Stimulated activated CD4-positive, alpha-beta T cell treated with anti-CD3 and anti-CD28 coated beads, Interleukin-2, amount 100 ng/mL, for 24 hours (primary cell): ENCODE data around the gene WDFY1.

Source experiments
- DNase-seq, 2 donors: peaks; one replicate each; pipeline ENCODE4 v3.0.0-alpha.2; 2020

WDFY1 gene

GRCh38 chr2:223928113-223929006 is 16.8 kb downstream of the WDFY1 start:
- DNase-seq, result no peak

- no peak for DNase-seq
Measured at GRCh38 chr2:223925106-223925505, 20.0 kb downstream of the WDFY1 start.

GRCh38 chr2:223923976-223924375 is 21.2 kb downstream of the WDFY1 start:
- no peak for DNase-seq

DNA sequence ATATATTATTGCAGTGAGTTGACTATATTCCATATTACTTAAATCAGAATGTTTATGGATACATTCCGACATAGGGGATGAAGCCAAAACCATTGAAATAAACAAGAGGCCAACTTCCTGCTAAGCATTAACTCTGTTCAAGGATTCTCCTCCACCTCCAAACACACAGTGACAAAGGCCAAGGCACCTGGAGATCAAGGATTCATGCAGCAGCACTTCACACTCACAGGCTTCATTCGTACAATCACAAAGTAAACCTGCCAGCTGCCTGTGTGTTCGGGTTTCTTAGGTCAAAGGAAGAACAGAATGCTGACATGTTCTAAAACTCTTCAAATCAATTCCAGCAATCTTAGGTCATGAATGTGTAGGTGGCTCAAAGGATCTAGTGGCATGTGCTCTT is 22.8 kb downstream of the WDFY1 start:
- no peak for DNase-seq

DNA sequence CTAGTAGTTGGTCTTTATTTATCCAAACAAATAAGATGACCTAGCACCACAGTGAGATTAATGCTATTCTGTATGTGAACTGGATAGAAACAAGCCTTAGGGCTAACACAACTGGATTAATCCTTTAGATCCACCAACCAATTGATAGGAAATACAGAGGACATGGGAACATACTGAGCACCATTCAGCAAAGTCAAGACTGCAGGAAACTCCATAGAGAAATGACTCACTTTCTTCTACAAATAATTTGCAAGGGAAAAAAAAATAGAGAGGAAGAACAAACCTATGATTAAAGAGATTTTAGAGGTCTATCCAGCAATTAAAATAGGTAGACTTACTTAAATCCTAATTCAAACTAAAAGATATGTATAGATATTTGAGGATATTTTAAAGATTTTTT is 23.9 kb downstream of the WDFY1 start:
- no peak for DNase-seq

DNA sequence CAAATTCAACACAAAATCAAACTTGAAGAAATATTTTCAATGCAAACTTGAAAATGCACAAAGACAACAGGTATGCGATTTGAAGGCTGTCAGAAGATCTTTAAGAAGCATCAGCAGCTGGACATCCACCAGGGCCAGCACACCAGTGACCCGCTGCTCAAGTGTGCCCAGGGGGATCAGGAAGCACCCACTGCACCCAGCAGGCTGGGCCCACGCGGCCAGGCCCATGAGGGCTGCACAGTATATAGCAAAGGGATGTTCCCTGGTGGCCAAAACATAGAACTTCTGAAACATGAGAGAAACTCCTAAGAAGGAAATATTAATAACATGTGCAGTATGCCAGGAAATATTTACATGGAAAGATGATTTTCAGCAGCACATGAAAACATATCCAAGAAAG is 25.0 kb downstream of the WDFY1 start:
- no peak for DNase-seq

GRCh38 chr2:223918671-223919134 is 26.4 kb downstream of the WDFY1 start:
- DNase-seq, result no peak

GRCh38 chr2:223916181-223916920 is 28.8 kb downstream of the WDFY1 start:
- DNase-seq, result no peak

DNA sequence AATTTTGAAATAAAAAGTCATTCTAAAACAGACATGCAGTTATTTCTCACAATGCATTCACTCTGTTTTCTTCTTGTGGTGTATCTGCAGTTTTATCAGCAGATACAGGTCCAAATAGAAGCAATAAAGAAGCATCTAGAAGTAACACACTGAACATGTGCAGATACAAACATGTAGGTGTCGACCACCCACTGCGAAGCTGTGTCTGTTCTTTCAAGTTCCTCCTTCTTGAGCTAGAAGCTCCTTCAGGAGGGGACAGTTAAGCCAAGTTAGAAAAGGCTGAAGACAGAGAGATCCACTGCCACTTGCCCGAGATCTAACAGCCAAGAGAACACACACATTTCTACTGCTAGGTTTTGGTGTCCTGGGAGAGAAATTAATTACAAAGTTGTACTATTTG is 30.1 kb downstream of the WDFY1 start:
- DNase-seq, result no peak

- DNase-seq, result no peak
Measured at GRCh38 chr2:223914324-223914723, 30.8 kb downstream of the WDFY1 start.

DNA sequence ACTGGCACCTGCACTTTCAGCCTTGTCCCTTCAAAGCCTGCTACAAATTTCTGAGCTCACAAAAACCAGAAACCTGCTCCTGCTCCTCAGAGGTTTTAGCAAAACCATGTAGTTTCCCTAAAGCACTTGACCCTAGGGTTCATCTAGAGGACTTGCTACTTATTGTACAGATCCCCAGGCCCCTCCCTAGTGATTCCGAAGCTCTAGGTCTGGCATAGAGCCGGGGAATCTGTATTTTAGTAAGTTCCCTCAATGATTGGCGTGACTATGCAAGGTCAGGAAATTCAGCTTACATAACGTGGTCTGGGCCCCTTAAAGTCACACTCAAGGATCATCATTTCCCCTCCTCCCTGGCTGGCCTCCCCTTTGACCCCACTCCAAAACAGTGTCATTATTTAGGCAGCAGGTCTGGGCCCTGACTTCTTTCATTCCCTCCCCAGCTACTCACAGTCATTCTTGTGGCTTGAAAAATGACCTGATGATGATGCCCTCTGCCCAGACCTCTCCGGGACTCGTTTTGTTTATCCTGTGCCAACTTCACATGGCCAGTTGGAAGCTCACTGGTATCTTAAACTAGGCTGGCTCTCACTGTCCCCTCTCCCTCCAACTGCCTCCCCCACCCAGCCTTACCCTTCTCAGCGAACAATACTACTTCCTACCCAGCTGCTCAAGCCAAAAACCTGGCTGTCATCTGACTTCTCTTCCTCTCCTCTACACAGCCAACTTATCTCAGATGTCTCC is 36.0 kb downstream of the WDFY1 start:
- DNase-seq, result no peak

GRCh38 chr2:223908304-223908998 is 36.7 kb downstream of the WDFY1 start:
- no peak for DNase-seq

GRCh38 chr2:223905996-223906395 is 39.1 kb downstream of the WDFY1 start:
- DNase-seq, result no peak

DNA sequence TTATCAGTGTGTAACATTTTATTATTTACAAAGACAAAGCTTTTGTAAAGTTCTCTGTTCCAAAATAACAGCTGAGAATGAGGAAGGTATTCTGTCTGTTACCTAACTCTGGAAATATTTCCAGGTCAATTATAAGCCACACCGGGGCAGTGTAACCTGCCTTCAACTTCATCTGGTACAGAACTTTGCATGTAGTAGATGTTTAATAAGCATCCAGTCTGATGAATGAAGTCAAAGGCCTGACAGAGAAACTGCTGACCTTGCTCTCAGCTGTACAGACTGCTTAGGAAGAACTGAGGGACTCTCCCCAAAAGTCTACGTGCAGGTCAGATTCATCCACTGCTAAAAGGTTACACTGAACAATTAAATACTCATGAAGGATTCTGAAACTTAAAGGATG is 43.3 kb downstream of the WDFY1 start:
- DNase-seq, result no peak

DNA sequence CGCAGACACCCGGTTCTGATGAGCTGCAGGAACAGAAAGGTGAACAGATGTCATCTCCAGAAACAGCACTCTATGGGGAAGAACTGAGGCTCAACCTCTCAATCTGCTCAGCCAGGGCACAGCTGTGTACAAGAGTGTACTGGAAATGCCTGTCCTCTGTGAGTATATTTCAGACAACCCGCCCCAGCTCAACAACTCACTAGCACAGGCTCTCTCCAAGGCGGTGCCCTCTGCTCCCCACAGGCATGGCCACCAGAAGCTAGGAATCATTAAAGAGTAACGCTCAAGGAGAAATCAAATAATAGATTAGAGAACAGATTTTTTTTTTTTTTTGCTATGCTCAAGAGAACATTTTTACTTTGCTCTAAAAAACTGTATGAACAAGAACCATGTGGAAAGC is 43.8 kb downstream of the WDFY1 start:
- DNase-seq, result no peak

- DNase-seq, result no peak
Measured at GRCh38 chr2:223900531-223900930, 44.6 kb downstream of the WDFY1 start.

- no peak for DNase-seq
Measured at GRCh38 chr2:223900066-223900465, 45.1 kb downstream of the WDFY1 start.

- DNase-seq, result no peak
Measured at GRCh38 chr2:223897669-223898330, 47.3 kb downstream of the WDFY1 start.

- DNase-seq, result no peak
Measured at GRCh38 chr2:223896833-223897311, 48.3 kb downstream of the WDFY1 start.

DNA sequence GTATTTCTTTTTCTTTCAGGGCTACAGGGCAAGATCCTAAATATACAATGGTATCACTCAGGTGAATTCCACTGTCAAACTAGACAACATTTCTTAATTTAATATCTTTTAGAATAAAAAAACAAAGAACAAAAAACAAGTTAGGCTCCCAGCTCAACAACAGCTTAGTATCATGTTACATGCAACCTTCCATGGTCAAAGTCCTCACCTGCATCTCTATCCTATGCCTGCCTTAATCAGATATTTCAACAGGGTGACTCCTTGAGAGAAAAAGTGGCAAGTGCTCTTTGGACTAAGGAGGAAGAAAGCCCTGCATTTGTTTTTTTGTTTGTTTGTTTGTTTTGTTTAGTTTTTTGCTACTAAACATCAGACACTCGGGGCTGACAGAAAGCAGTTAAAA is 50.2 kb downstream of the WDFY1 start:
- DNase-seq, result no peak

DNA sequence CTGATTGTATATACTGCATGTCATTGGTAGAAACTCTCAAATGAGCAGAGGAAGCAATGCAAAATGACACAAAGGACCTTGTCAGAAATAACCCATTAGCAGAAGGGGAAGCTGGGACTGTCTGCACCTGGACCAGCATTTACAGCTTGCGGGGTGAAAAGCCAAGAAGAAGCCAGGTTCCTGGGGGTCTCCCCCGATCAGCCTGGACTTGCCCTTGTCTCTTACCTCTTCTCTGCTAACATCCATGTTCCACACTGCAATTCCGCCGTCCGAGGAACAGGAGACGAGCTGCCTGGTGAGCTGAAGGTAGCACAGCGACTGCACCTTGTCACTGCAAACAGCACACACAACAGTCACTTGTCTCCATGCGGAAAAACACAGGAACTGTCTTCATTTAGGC is 51.1 kb downstream of the WDFY1 start:
- DNase-seq, result no peak

GRCh38 chr2:223890721-223891120 is 54.4 kb downstream of the WDFY1 start:
- no peak for DNase-seq
